Ovary (tissue), 9 donors: ENCODE results near the gene CDKAL1. TPM values are rescaled to one million over a fixed set of nuclear protein-coding genes. Genes with fewer than 3 reads are reported as not detected.
"Not testable (repeated sequence)": the region's sequence is repeated elsewhere in the genome, so short reads cannot be mapped to it uniquely, and the experiment has no call there.

Experiments used
- DNase-seq, 5 donors: peaks; one replicate each; pipeline ENCODE4 v3.0.0-alpha.2; 2019 to 2020
- H3K27ac ChIP-seq, 2 donors: fragments of 200-600 bp; one replicate each; pipeline versions ENCODE4 v1.5.1 to v1.8.0; 2019 to 2022
- H3K27me3 ChIP-seq: fragments of 200-600 bp; one replicate; pipeline ENCODE4 v1.8.0; 2022
- H3K36me3 ChIP-seq: fragments of 200-600 bp; sonication (generic); one replicate; pipeline ENCODE4 v1.5.1; 2019
- H3K4me1 ChIP-seq: one replicate; pipeline ENCODE4 v1.8.1; 2013; ENCODE audit warnings: mild to moderate bottlenecking, moderate library complexity; ENCODE audit not compliant: insufficient read depth
- H3K4me3 ChIP-seq: fragments of 200-600 bp; sonication (generic); one replicate; pipeline ENCODE4 v1.5.1; 2017
- H3K9me3 ChIP-seq, 2 donors: fragments of 200-600 bp in 1 of 2; sonication (generic) in 1 of 2; one replicate each; pipeline versions ENCODE4 v1.5.1 to v1.8.1; 2013 to 2019; ENCODE audit warnings: mild to moderate bottlenecking in 1 of 2, moderate library complexity in 1 of 2
- EP300 ChIP-seq: sonication (generic); formaldehyde crosslinking; IDR thresholded peaks from one replicate; pipeline ENCODE4 v1.6.1; 2017; ENCODE audit warnings: antibody characterized with exemption
- POLR2A ChIP-seq: fragments of 450-650 bp; IDR thresholded peaks from one replicate; pipeline ENCODE4 v1.6.1; 2017; ENCODE audit warnings: antibody characterized with exemption, mild to moderate bottlenecking, moderate library complexity
- whole genome bisulfite sequencing, 3 donors: extraction: QIAGEN DNeasy Blood & Tissue Kit in 1 of 3; methylation state at CpG; one replicate each; pipeline versions ENCODE4 v1.1.5 to v1.1.7; 2013 to 2017; 5-methylcytosine and 5-hydroxymethylcytosine counted together
- intact Hi-C, 4 donors: fragments of 100-400 bp; cut with DNase I; formaldehyde crosslinking; loops; one replicate each; pipeline versions ENCODE4 v1.11.0 to v1.15.1; 2022 to 2023
- polyA plus RNA-seq, 2 donors: library from polyadenylated mRNA; stranded (reverse); fragments of 200-250 nt in 1 of 2; fragments of 350-450 nt in 1 of 2; fragmentation: Illumina TruSeq in 1 of 2; extraction: RNeasy Lipid Tissue Mini Kit (QIAGEN cat#74804) in 1 of 2; gene quantifications; one replicate each; pipeline ENCODE4 v1.2.3, GENCODE V29; 2013 to 2014
- total RNA-seq, 7 donors: library from RNA; depleted of rRNA in 2 of 7; stranded (reverse); fragments of >200 nt in 2 of 7; fragmentation: NEBNext Ultra II Directional in 3 of 7; extraction: Animal tissue kit (Norgen Biotek cat#: 25700) in 3 of 7; gene quantifications; one replicate each; pipeline versions ENCODE4 v1.1.0 to v1.2.4, GENCODE V29; 2016 to 2023
- TF ChIP-seq, protein P1 (sequence below), 3 donors: fragments of 450-650 bp in 2 of 3; fragments of 200-600 bp in 1 of 3; IDR thresholded peaks; one replicate each; pipeline versions ENCODE4 v1.5.1 to v1.8.0; 2016 to 2022; ENCODE audit warnings: antibody characterized with exemption in 3 of 3, mild to moderate bottlenecking in 1 of 3
- donor health status: DM: no; HTN: no; CAD: no; lungs with moderate emphysema.
- donor health status: DM: no; HTN: no; CAD: no.
- donor health status: Bipolar disorder and iron deficiency.
- donor health status: DM: yes; HTN: yes; CAD: no.
- donor health status: DM: no; HTN: no; CAD: no.
- donor health status: DM: yes; HTN: yes; CAD: no.

Gene CDKAL1
- total and polyA plus RNA-seq, 9 donors: 6.8 to 21.3 (median 18.9) TPM

DNA sequence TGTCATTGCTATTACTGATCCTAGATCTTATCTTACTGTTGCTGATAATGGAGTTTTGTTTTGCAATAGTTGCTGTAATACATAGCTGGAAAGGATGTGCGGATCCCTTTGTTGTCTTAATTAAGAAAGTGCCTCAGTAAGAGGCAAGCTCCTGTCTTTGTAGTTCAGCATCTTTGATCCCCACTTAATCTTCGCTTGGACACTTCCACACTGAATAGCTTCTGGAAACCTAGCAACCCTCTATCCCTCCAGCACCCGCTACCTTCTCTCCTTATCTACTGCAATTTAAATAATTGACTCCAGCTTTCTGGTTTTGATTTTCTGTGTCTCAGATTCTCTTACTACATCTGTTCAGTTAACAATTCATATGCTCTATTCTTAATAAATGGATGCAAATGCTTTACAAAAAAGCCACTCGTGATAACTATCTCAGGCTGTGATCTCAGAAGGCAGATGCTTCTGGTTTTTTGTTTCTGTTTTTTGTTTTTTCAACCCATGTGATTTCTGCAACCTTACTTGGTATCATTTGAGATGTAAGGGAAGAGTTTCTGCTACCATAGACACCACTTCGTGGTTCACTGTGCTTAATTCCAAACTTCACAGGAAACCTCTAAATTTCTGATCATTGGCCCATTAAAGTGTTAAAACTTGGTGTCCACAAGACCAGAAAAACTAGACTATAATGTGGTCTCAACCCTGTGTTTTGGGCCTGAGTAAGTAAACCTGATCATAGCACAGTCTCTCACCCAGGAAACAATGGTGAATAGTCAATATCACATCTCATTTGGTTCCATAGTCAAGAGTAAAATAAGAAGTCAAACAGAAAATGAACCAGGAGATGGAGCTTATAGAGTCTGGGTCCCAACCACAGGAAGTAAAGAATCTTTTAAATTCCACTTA is 707.2 kb downstream of the CDKAL1 start:
- H3K4me3 ChIP-seq: no peak overlapping the region
- H3K36me3 ChIP-seq: no peaks in the 10 kb centered on the region
- DNase-seq: no peak
- TF ChIP-seq EP300: no peak
- TF ChIP-seq, protein P1, sequence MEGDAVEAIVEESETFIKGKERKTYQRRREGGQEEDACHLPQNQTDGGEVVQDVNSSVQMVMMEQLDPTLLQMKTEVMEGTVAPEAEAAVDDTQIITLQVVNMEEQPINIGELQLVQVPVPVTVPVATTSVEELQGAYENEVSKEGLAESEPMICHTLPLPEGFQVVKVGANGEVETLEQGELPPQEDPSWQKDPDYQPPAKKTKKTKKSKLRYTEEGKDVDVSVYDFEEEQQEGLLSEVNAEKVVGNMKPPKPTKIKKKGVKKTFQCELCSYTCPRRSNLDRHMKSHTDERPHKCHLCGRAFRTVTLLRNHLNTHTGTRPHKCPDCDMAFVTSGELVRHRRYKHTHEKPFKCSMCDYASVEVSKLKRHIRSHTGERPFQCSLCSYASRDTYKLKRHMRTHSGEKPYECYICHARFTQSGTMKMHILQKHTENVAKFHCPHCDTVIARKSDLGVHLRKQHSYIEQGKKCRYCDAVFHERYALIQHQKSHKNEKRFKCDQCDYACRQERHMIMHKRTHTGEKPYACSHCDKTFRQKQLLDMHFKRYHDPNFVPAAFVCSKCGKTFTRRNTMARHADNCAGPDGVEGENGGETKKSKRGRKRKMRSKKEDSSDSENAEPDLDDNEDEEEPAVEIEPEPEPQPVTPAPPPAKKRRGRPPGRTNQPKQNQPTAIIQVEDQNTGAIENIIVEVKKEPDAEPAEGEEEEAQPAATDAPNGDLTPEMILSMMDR (IDR thresholded peaks at IDR 0.05): no peak
- TF ChIP-seq POLR2A: no peak
- peaks cover 2% of the 10 kb centered on the region for H3K4me1 ChIP-seq
- H3K9me3 ChIP-seq: no peaks in the 10 kb centered on the region
- no peaks in the 10 kb centered on the region for H3K27me3 ChIP-seq
- intact Hi-C loops: no loop called here
- no peak overlapping the region for H3K27ac ChIP-seq
- WGBS, 3 donors: 83 to 90% (median 85%) methylated on average over 5 of the region's 5 CpGs

DNA sequence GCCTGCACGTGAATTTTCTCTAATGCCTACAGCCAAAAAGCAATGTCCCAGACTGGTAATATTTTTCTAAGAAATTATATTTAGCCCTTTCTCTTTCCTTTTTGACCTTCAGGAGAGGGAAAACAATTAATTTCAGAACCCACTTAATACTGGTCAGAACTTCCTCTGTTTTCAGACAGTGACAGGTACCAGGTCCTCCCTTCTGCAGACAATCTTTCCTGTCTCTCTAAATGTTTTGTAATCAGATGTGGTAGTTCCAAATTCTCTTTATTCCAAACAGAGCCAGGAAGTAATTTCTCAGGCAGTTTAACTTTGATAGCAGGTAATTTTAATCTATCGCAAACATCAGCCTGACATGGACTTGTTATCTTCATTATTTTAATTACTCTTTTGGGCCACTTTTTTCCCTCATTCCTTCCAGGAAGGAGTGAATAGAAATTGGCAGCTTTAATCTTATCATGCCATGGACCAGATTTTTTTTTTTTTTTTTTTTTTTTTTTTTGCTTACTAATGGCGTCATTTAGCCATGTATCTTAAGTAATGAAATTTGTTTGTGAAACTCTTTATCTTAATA is 710.7 kb downstream of the CDKAL1 start:
- H3K4me1 ChIP-seq: peaks cover 2% of the 10 kb centered on the region
- H3K27ac ChIP-seq: no peak overlapping the region
- DNase-seq: no peak
- no peaks in the 10 kb centered on the region for H3K27me3 ChIP-seq
- no peaks in the 10 kb centered on the region for H3K9me3 ChIP-seq
- 52 to 54% (median 52%) methylated on average over 3 of the region's 3 CpGs for WGBS, 3 donors
- intact Hi-C loops: no loop called here
- H3K4me3 ChIP-seq: no peak overlapping the region
- H3K36me3 ChIP-seq: no peaks in the 10 kb centered on the region
- TF ChIP-seq, protein P1 (IDR thresholded peaks at IDR 0.05): no peak
- TF ChIP-seq EP300: no peak

DNA sequence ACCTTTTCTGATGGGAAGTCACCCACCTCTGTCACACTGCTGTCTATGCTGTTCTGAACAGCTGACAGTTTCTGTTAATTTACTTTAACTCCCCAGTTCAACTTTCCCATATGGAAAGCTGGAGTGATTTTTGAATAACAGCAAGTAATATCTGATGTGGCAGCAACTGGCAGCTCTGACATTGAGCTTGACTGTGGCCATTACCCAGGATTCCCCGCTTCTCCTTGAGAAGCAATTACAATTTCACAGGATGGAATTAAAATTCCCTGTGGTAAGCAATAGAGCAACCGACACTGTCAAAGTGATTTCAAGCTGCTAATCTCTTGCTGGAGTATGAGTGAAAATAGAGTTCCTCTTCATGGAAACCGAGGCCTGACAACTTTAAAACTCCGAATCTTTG is 711.2 kb downstream of the CDKAL1 start:
- Histone ChIP-seq H3K36me3 (no peaks in the 10 kb centered on the region), H3K9me3 (no peaks in the 10 kb centered on the region), H3K27ac (no peak overlapping the region), H3K4me3 (no peak overlapping the region), H3K27me3 (no peaks in the 10 kb centered on the region), H3K4me1 (peaks cover 2% of the 10 kb centered on the region)
- no peak for TF ChIP-seq POLR2A
- TF ChIP-seq, protein P1 (IDR thresholded peaks at IDR 0.05): no peak
- no peak for TF ChIP-seq EP300
- DNase-seq: no peak
- 93 to 95% (median 94%) methylated on average over 4 of the region's 4 CpGs for WGBS, 3 donors
- intact Hi-C loops: no loop called here

DNA sequence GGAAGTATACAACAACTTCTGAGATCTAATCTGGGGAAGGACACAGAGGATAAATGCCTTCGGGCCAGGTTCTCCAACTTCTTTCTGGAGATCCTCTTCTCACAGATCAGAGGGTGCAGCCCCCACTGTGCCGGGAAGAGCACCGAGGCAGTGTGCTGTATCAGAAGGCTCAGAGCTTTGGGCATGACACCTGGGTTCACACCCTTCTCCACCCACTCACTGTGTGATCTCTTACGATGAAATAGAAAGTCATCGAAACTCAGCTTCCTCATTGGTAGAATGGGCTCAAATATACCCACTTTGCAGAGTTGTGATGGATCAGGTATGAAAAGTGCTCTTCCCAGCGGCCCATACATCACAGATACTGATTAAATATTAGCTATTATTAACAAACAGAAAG is 711.8 kb downstream of the CDKAL1 start:
- no peaks in the 10 kb centered on the region for H3K9me3 ChIP-seq
- no peaks in the 10 kb centered on the region for H3K36me3 ChIP-seq
- intact Hi-C loops: no loop called here
- TF ChIP-seq POLR2A (no peak), EP300 (no peak)
- TF ChIP-seq, protein P1 (IDR thresholded peaks at IDR 0.05): no peak
- no peak for DNase-seq
- no peaks in the 10 kb centered on the region for H3K27me3 ChIP-seq
- WGBS, 3 donors: 95 to 97% (median 95%) methylated on average over 6 of the region's 6 CpGs
- no peak overlapping the region for H3K4me3 ChIP-seq
- H3K27ac ChIP-seq: no peak overlapping the region
- H3K4me1 ChIP-seq: peaks cover 2% of the 10 kb centered on the region

DNA sequence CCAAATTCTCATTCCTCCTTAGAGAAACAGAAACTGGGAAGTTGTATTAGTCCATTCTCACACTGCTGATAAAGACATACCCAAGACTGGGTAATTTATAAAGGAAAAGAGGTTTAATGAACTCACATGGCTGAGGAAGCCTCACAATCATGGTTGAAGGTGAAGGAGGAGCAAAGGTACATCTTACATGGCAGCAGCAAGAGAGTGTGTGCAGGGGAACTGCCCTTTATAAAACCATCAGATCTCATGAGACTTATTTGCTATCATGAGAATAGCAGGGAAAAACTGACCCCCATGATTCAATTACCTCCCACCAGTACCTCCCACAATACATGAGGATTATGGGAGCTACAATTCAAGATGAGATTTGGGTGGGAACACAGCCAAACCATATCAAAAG is 720.2 kb downstream of the CDKAL1 start:
- H3K27ac ChIP-seq: not testable (repeated sequence)

More for the DNA sequence above, 720.2 kb downstream of the CDKAL1 start:
- H3K4me3 ChIP-seq, H3K4me1 ChIP-seq, DNase-seq, H3K9me3 ChIP-seq, H3K27me3 ChIP-seq, intact Hi-C loops, H3K36me3 ChIP-seq: not testable (repeated sequence)
